ENCODE data around the gene SOX1.

The SOX1 gene

GRCh38 chr13:112073245-112074138 is 6.5 kb downstream of the SOX1 start:
- DNase-seq = no peak

GRCh38 chr13:112074139-112074865 is 7.4 kb downstream of the SOX1 start:
- DNase-seq = no peak

- DNase-seq = no peak
These were observed 10.8 kb downstream of the SOX1 start for GRCh38 chr13:112077729-112078128.

GRCh38 chr13:112078216-112078615 is 11.3 kb downstream of the SOX1 start:
- DNase-seq = no peak

- DNase-seq = no peak
These were observed 12.1 kb downstream of the SOX1 start for GRCh38 chr13:112078879-112079531.

- DNase-seq = no peak
These were observed 12.7 kb downstream of the SOX1 start for GRCh38 chr13:112079696-112080095.

- DNase-seq = no peak
These were observed 17.0 kb downstream of the SOX1 start for GRCh38 chr13:112083971-112084370.

GRCh38 chr13:112092453-112092852 is 25.5 kb downstream of the SOX1 start:
- no peak for DNase-seq

GRCh38 chr13:112095354-112095753 is 28.4 kb downstream of the SOX1 start:
- no peak for DNase-seq

GRCh38 chr13:112096959-112097358 is 30.0 kb downstream of the SOX1 start:
- no peak for DNase-seq

GRCh38 chr13:112097770-112098169 is 30.8 kb downstream of the SOX1 start:
- no peak for DNase-seq

GRCh38 chr13:112098699-112099098 is 31.8 kb downstream of the SOX1 start:
- DNase-seq = no peak

- no peak for DNase-seq
These were observed 34.5 kb downstream of the SOX1 start for GRCh38 chr13:112101360-112101930.

- DNase-seq = no peak
These were observed 35.3 kb downstream of the SOX1 start for GRCh38 chr13:112102243-112102642.

- DNase-seq = no peak
These were observed 36.4 kb downstream of the SOX1 start for GRCh38 chr13:112103260-112103838.

- no peak for DNase-seq
These were observed 37.3 kb downstream of the SOX1 start for GRCh38 chr13:112103961-112104880.

GRCh38 chr13:112104881-112105234 is 37.9 kb downstream of the SOX1 start:
- DNase-seq = no peak

- DNase-seq = no peak
These were observed 38.3 kb downstream of the SOX1 start for GRCh38 chr13:112105244-112105681.

GRCh38 chr13:112105892-112106291 is 38.9 kb downstream of the SOX1 start:
- no peak for DNase-seq

- DNase-seq = no peak
These were observed 39.7 kb downstream of the SOX1 start for GRCh38 chr13:112106478-112107141.

- no peak for DNase-seq
These were observed 40.3 kb downstream of the SOX1 start for GRCh38 chr13:112107289-112107688.

Measured in activated gamma-delta T cell treated with Interleukin-2 at 50 U/mL for 16 hours (primary cell).